ENCODE data around the gene ZSCAN18. TPM values are rescaled to one million over a fixed set of nuclear protein-coding genes. Genes with fewer than 3 reads are reported as not detected.

The ZSCAN18 gene
- total RNA-seq, 1 donor from 2014 or later: 95.0 TPM

GRCh38 chr19:58088521-58089052 lies 9.4 kb downstream of the ZSCAN18 start:
- FAIRE-seq: no peak
- DNase-seq (ENCODE audit: low spot score in 2 of 2): no peak

- no peak for DNase-seq (ENCODE audit: low spot score in 2 of 2)
- FAIRE-seq: no peak
Observed at GRCh38 chr19:58086825-58087710, 11.0 kb downstream of the ZSCAN18 start.

- FAIRE-seq: no peak
- no peak for DNase-seq (ENCODE audit: low spot score in 2 of 2)
Observed at GRCh38 chr19:58085348-58085875, 12.6 kb downstream of the ZSCAN18 start.

GRCh38 chr19:58084596-58085347 lies 13.3 kb downstream of the ZSCAN18 start:
- FAIRE-seq (no peak), DNase-seq (ENCODE audit: low spot score in 2 of 2) (peak in 1 of 2 donors; percentile 31)

GRCh38 chr19:58083021-58083420 lies 15.0 kb downstream of the ZSCAN18 start:
- DNase-seq (ENCODE audit: low spot score in 2 of 2): no peak
- no peak for FAIRE-seq

- no peak for FAIRE-seq
- no peak for DNase-seq (ENCODE audit: low spot score in 2 of 2)
Observed at GRCh38 chr19:58079792-58080191, 18.2 kb downstream of the ZSCAN18 start.

- DNase-seq (ENCODE audit: low spot score in 2 of 2) (no peak), FAIRE-seq (no peak)
Observed at GRCh38 chr19:58067240-58067912, 30.7 kb downstream of the ZSCAN18 start.

- FAIRE-seq (no peak), DNase-seq (ENCODE audit: low spot score in 2 of 2) (no peak)
Observed at GRCh38 chr19:58063712-58064111, 34.3 kb downstream of the ZSCAN18 start.

- no peak for FAIRE-seq
- DNase-seq (ENCODE audit: low spot score in 2 of 2): no peak
Observed at GRCh38 chr19:58060231-58060630, 37.8 kb downstream of the ZSCAN18 start.

- FAIRE-seq: no peak
- no peak for DNase-seq (ENCODE audit: low spot score in 2 of 2)
Observed at GRCh38 chr19:58059671-58060078, 38.4 kb downstream of the ZSCAN18 start.

GRCh38 chr19:58059003-58059670 lies 38.9 kb downstream of the ZSCAN18 start, which contains the start of gene ZNF135:
Gene ZNF135 (plus strand): TSS chr19:58059282. CDS start chr19:58060003, 721 bp downstream.
- DNase-seq (ENCODE audit: low spot score in 2 of 2) (peak; percentile 97), FAIRE-seq (no peak)

GRCh38 chr19:58058467-58058866 lies 39.6 kb downstream of the ZSCAN18 start:
- DNase-seq (ENCODE audit: low spot score in 2 of 2): peak in 1 of 2 donors; percentile 41
- no peak for FAIRE-seq

GRCh38 chr19:58056861-58057260 lies 41.2 kb downstream of the ZSCAN18 start:
- no peak for DNase-seq (ENCODE audit: low spot score in 2 of 2)
- FAIRE-seq: no peak

- FAIRE-seq: no peak
Observed at GRCh38 chr19:58056261-58056660, 41.8 kb downstream of the ZSCAN18 start.

GRCh38 chr19:58054901-58055874 lies 42.8 kb downstream of the ZSCAN18 start:
- no peak for FAIRE-seq
- peak; percentile 70 to 83 for DNase-seq (ENCODE audit: low spot score in 2 of 2)

More at GRCh38 chr19:58056261-58056660, 41.8 kb downstream of the ZSCAN18 start:
- DNase-seq (ENCODE audit: low spot score in 2 of 2): peak in 1 of 2 donors; percentile 19

GRCh38 chr19:58053480-58054156 lies 44.4 kb downstream of the ZSCAN18 start:
- no peak for FAIRE-seq
- no peak for DNase-seq (ENCODE audit: low spot score in 2 of 2)

- no peak for FAIRE-seq
- DNase-seq (ENCODE audit: low spot score in 2 of 2): no peak
Observed at GRCh38 chr19:58052256-58052655, 45.8 kb downstream of the ZSCAN18 start.

GRCh38 chr19:58047672-58048071 lies 50.4 kb downstream of the ZSCAN18 start:
- DNase-seq (ENCODE audit: low spot score in 2 of 2): no peak
- FAIRE-seq: no peak
